Progenitor cell of endocrine pancreas (in vitro differentiated cells): ENCODE data around the gene HORMAD2. TPM values are rescaled to one million over a fixed set of nuclear protein-coding genes. Genes with fewer than 3 reads are reported as not detected.

Source experiments
- DNase-seq: peaks from one replicate; pipeline ENCODE4 v3.0.0; 2021; ENCODE audit warnings: low spot score; ENCODE audit not compliant: unreplicated experiment
- H3K27ac Mint-ChIP-seq: 2 replicates; pipeline ENCODE4 v1.8.0; 2021; ENCODE audit warnings: mild to moderate bottlenecking, moderate library complexity, mixed read lengths
- H3K27me3 Mint-ChIP-seq: 2 replicates; pipeline ENCODE4 v1.8.0; 2021; ENCODE audit warnings: mixed read lengths
- H3K36me3 Mint-ChIP-seq: 2 replicates; pipeline ENCODE4 v1.8.0; 2022; ENCODE audit warnings: mixed read lengths; ENCODE audit not compliant: insufficient read depth
- H3K4me1 Mint-ChIP-seq: 2 replicates; pipeline ENCODE4 v1.8.0; 2021; ENCODE audit warnings: low read depth, mixed read lengths
- H3K4me3 Mint-ChIP-seq: 2 replicates; pipeline ENCODE4 v1.8.0; 2021; ENCODE audit warnings: low read depth, mild to moderate bottlenecking, moderate library complexity, mixed read lengths
- H3K9me3 Mint-ChIP-seq: 2 replicates; pipeline ENCODE4 v1.8.0; 2021; ENCODE audit warnings: low read depth, mixed read lengths
- CTCF ChIP-seq: fragments of 200-600 bp; sonication (generic); IDR thresholded peaks from one replicate; pipeline ENCODE4 v1.5.0; 2021; ENCODE audit warnings: antibody characterized with exemption, mild to moderate bottlenecking; ENCODE audit not compliant: unreplicated experiment
- total RNA-seq: library from RNA; stranded (reverse); gene quantifications from 2 replicates; pipeline ENCODE4 v1.2.1, GENCODE V29; 2021

HORMAD2 gene
- total RNA-seq, 1 donor from 2014 or later = not detected

- Mint-ChIP-seq H3K4me3 (no peak overlapping the region), H3K9me3 (no peaks in the 10 kb centered on the region), H3K27me3 (peaks cover 44% of the 10 kb centered on the region), H3K4me1 (peaks cover 2% of the 10 kb centered on the region), H3K27ac (no peak overlapping the region), H3K36me3 (no peaks in the 10 kb centered on the region)
- no peak for TF ChIP-seq CTCF
- DNase-seq = no peak
These were observed 79.5 kb downstream of the HORMAD2 start for GRCh38 chr22:30159561-30160353.

- Mint-ChIP-seq H3K27ac (no peak overlapping the region), H3K36me3 (no peaks in the 10 kb centered on the region), H3K4me3 (no peak overlapping the region), H3K27me3 (peaks cover 38% of the 10 kb centered on the region), H3K9me3 (peaks cover 4% of the 10 kb centered on the region), H3K4me1 (peaks cover 2% of the 10 kb centered on the region)
- no peak for DNase-seq
- no peak for TF ChIP-seq CTCF
These were observed 80.8 kb downstream of the HORMAD2 start for GRCh38 chr22:30161051-30161469.

- Mint-ChIP-seq H3K27me3 (peaks cover 16% of the 10 kb centered on the region), H3K4me1 (no peaks in the 10 kb centered on the region), H3K27ac (no peak overlapping the region), H3K36me3 (no peaks in the 10 kb centered on the region), H3K9me3 (peaks cover 4% of the 10 kb centered on the region), H3K4me3 (no peak overlapping the region)
- TF ChIP-seq CTCF = no peak
- DNase-seq = no peak
These were observed 87.0 kb downstream of the HORMAD2 start for GRCh38 chr22:30167296-30167695.

GRCh38 chr22:30167734-30168133, 87.5 kb downstream of the HORMAD2 start:
- Mint-ChIP-seq H3K27ac (no peak overlapping the region), H3K9me3 (peaks cover 4% of the 10 kb centered on the region), H3K4me3 (no peak overlapping the region), H3K27me3 (peaks cover 16% of the 10 kb centered on the region), H3K4me1 (no peaks in the 10 kb centered on the region), H3K36me3 (no peaks in the 10 kb centered on the region)
- no peak for TF ChIP-seq CTCF
- DNase-seq = no peak

- H3K4me3 Mint-ChIP-seq = no peak overlapping the region
- H3K4me1 Mint-ChIP-seq = no peaks in the 10 kb centered on the region
- H3K27me3 Mint-ChIP-seq = peaks cover 21% of the 10 kb centered on the region
- H3K9me3 Mint-ChIP-seq = peaks cover 4% of the 10 kb centered on the region
- TF ChIP-seq CTCF = no peak
- DNase-seq = no peak
- no peak overlapping the region for H3K27ac Mint-ChIP-seq
- no peaks in the 10 kb centered on the region for H3K36me3 Mint-ChIP-seq
These were observed 88.7 kb downstream of the HORMAD2 start for GRCh38 chr22:30169002-30169401.
